Pancreas (tissue), 10 donors: ENCODE results near the gene CILP2. TPM values are rescaled to one million over a fixed set of nuclear protein-coding genes. Genes with fewer than 3 reads are reported as not detected.

Source experiments
- ATAC-seq, 4 donors: fragments of 200-7000 bp; cut with Tn5 transposase; one replicate each; pipeline versions ENCODE4 v1.8.0 to v1.9.1; 2020; ENCODE audit warnings: mild to moderate bottlenecking in 4 of 4, moderate library complexity in 4 of 4
- DNase-seq, 6 donors: peaks; one replicate each; pipeline ENCODE4 v3.0.0-alpha.2; 2020
- FAIRE-seq: peaks from 2 replicates; lab custom pipeline; 2012; peaks lifted over from hg19 to GRCh38; lab: Jason Lieb, UNC
- H3K27ac ChIP-seq, 4 donors: fragments of 200-600 bp; sonication (generic); 1 replicate in 3 of 4; 2 replicates in 1 of 4; pipeline versions ENCODE4 v1.5.0 to v1.8.0; 2020
- H3K27me3 ChIP-seq, 4 donors: fragments of 200-600 bp; one replicate each; pipeline ENCODE4 v1.8.0; 2021
- H3K36me3 ChIP-seq, 3 donors: fragments of 200-600 bp; sonication (generic) in 1 of 3; one replicate each; pipeline versions ENCODE4 v1.5.0 to v1.8.0; 2020 to 2021
- H3K4me1 ChIP-seq, 3 donors: fragments of 200-600 bp; one replicate each; pipeline ENCODE4 v1.8.0; 2021
- H3K4me3 ChIP-seq, 4 donors: fragments of 200-600 bp; sonication (generic) in 2 of 4; one replicate each; pipeline versions ENCODE4 v1.5.0 to v1.8.0; 2020 to 2021
- H3K9me3 ChIP-seq, 4 donors: fragments of 200-600 bp; one replicate each; pipeline ENCODE4 v1.8.0; 2021
- WGBS, 2 donors: extraction: QIAGEN DNeasy Blood & Tissue Kit; methylation state at CpG; one replicate each; pipeline ENCODE4 v1.1.7; 2013; 5-methylcytosine and 5-hydroxymethylcytosine counted together
- intact Hi-C, 3 donors: fragments of 100-400 bp; cut with DNase I; formaldehyde crosslinking; loops; one replicate each; pipeline versions ENCODE4 v1.11.1 to v1.14.2; 2022
- polyA plus RNA-seq, 2 donors: library from polyadenylated mRNA; stranded (reverse); fragments of 200-250 nt; gene quantifications; one replicate each; pipeline ENCODE4 v1.2.3, GENCODE V29; 2013
- total RNA-seq, 6 donors: library from RNA; stranded (reverse); fragmentation: NEBNext Ultra II Directional in 4 of 6; extraction: Animal tissue kit (Norgen Biotek cat#: 25700) in 4 of 6; gene quantifications; one replicate each; pipeline versions ENCODE4 v1.2.1 to v1.2.4, GENCODE V29; 2021 to 2023
- TF ChIP-seq, protein P1 (sequence below), 4 donors: fragments of 200-600 bp; sonication (generic) in 3 of 4; IDR thresholded peaks; one replicate each; pipeline versions ENCODE4 v1.5.0 to v1.8.0; 2021; ENCODE audit warnings: antibody characterized with exemption in 4 of 4
- donor health status: healthy with polysubstance abuse.
- donor health status: DM: no; HTN: no; CAD: no; lungs with moderate emphysema.
- donor health status: DM: no; HTN: no; CAD: no.
- donor health status: control.
- donor health status: control.
- donor health status: Bipolar disorder and iron deficiency.
- donor health status: DM: yes; HTN: yes; CAD: no.
- donor health status: DM: no; HTN: no; CAD: no.
- donor health status: DM: no; HTN: no; CAD: no.
- donor health status: DM: yes; HTN: yes; CAD: no.

CILP2 gene
- total and polyA plus RNA-seq, 8 donors, result 0.12 to 1.4 TPM; not detected in 6

GRCh38 chr19:19578252-19578651, 40.2 kb downstream of the CILP2 start:
- Histone ChIP-seq H3K27ac (no peak overlapping the region), H3K4me1 (no peaks in the 10 kb centered on the region), H3K27me3 (no peaks in the 10 kb centered on the region), H3K4me3 (no peak overlapping the region), H3K9me3 (no peaks in the 10 kb centered on the region), H3K36me3 (no peaks in the 10 kb centered on the region)
- ATAC-seq (no peak), FAIRE-seq (no peak), DNase-seq (no peak)
- TF ChIP-seq, protein P1, sequence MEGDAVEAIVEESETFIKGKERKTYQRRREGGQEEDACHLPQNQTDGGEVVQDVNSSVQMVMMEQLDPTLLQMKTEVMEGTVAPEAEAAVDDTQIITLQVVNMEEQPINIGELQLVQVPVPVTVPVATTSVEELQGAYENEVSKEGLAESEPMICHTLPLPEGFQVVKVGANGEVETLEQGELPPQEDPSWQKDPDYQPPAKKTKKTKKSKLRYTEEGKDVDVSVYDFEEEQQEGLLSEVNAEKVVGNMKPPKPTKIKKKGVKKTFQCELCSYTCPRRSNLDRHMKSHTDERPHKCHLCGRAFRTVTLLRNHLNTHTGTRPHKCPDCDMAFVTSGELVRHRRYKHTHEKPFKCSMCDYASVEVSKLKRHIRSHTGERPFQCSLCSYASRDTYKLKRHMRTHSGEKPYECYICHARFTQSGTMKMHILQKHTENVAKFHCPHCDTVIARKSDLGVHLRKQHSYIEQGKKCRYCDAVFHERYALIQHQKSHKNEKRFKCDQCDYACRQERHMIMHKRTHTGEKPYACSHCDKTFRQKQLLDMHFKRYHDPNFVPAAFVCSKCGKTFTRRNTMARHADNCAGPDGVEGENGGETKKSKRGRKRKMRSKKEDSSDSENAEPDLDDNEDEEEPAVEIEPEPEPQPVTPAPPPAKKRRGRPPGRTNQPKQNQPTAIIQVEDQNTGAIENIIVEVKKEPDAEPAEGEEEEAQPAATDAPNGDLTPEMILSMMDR (IDR thresholded peaks at IDR 0.05), result no peak
- WGBS, 2 donors, result 77 to 82% methylated on average over 6 of the region's 6 CpGs
- intact Hi-C loops, result no loop called here

DNA sequence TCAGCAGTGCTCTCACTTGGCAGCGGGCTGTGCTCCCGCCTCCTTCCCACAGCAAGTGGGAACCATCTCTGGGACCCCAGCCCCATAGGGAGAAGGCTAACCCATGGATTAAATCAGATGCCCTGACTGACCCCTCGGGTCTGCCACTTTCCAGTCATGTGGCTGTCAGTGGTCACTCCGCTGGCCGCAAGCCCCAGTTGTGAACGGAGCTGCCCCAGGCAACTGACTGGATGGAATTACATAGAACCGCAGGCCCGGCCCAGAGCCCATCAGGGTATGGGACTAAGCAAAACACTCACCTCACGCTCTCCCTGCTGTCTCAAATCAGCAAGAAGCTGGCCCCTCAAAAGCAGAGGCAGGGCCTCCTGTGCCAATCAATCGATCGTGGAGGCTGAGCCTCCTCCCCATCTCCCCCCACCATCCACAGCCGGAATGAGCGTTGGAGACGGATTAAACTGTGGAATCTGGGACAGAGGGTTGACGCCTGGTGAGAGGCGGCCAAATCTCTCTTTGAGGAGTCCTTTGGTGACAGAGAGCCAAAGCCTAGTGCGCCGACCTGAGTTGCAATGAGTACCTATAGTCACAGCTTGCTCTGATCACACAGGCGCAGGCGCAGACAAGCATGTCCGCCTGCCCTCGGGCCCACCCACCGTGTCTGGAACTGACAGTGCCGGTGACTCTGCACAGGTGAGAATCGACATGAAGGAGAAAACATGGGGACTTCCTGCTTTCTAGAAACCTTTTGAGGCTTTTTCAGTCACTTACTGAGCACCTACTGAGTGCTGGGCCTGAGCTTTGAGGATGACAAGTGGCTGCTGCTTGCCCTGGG, 41.7 kb downstream of the CILP2 start:
- Histone ChIP-seq H3K4me1 (no peaks in the 10 kb centered on the region), H3K36me3 (no peaks in the 10 kb centered on the region), H3K4me3 (no peak overlapping the region), H3K27me3 (no peaks in the 10 kb centered on the region), H3K9me3 (no peaks in the 10 kb centered on the region), H3K27ac (no peak overlapping the region)
- DNase-seq, result no peak
- intact Hi-C loops, result no loop called here
- WGBS, 2 donors, result 76 to 81% methylated on average over 25 of the region's 25 CpGs
- TF ChIP-seq, protein P1 (IDR thresholded peaks at IDR 0.05), result no peak
- FAIRE-seq, result no peak
- ATAC-seq, result no peak

GRCh38 chr19:19580418-19580817, 42.4 kb downstream of the CILP2 start:
- no peak for FAIRE-seq
- 82 to 90% methylated on average over 4 of the region's 4 CpGs for WGBS, 2 donors
- Histone ChIP-seq H3K36me3 (no peaks in the 10 kb centered on the region), H3K27ac (no peak overlapping the region), H3K9me3 (no peaks in the 10 kb centered on the region), H3K4me1 (no peaks in the 10 kb centered on the region), H3K27me3 (no peaks in the 10 kb centered on the region), H3K4me3 (no peak overlapping the region)
- intact Hi-C loops, result no loop called here
- no peak for DNase-seq
- ATAC-seq, result peak in 1 of 4 donors; percentile 24
- TF ChIP-seq, protein P1 (IDR thresholded peaks at IDR 0.05), result no peak

GRCh38 chr19:19581391-19581790, 43.3 kb downstream of the CILP2 start:
- FAIRE-seq (no peak), DNase-seq (no peak), ATAC-seq (no peak)
- Histone ChIP-seq H3K27ac (no peak overlapping the region), H3K4me1 (no peaks in the 10 kb centered on the region), H3K27me3 (no peaks in the 10 kb centered on the region), H3K9me3 (no peaks in the 10 kb centered on the region), H3K36me3 (no peaks in the 10 kb centered on the region), H3K4me3 (no peak overlapping the region)
- TF ChIP-seq, protein P1 (IDR thresholded peaks at IDR 0.05), result no peak
- intact Hi-C loops, result no loop called here
- WGBS, 2 donors, result 85 to 92% methylated on average over 13 of the region's 13 CpGs

- Histone ChIP-seq H3K9me3 (no peaks in the 10 kb centered on the region), H3K27ac (no peak overlapping the region), H3K36me3 (no peaks in the 10 kb centered on the region), H3K4me1 (no peaks in the 10 kb centered on the region), H3K27me3 (no peaks in the 10 kb centered on the region), H3K4me3 (no peak overlapping the region)
- WGBS, 2 donors, result 71 to 80% methylated on average over 6 of the region's 6 CpGs
- no peak for ATAC-seq
- intact Hi-C loops, result no loop called here
- no peak for DNase-seq
- TF ChIP-seq, protein P1 (IDR thresholded peaks at IDR 0.05), result no peak
- no peak for FAIRE-seq
Measured at GRCh38 chr19:19582471-19582870, 44.4 kb downstream of the CILP2 start.
